Tibial nerve (tissue), 4 donors: ENCODE results near the gene LRP6.

ENCODE experiments used
- CTCF ChIP-seq, 5 experiments: fragments of 200-600 bp in 3 of 5; fragments of 450-650 bp in 2 of 5; sonication (generic) in 3 of 5; IDR thresholded peaks; one replicate each; pipeline ENCODE4 v1.5.1; 2016 to 2019; ENCODE audit warnings: antibody characterized with exemption in 5 of 5, mild to moderate bottlenecking in 3 of 5, moderate library complexity in 2 of 5
- EP300 ChIP-seq, 2 donors: sonication (generic); formaldehyde crosslinking; IDR thresholded peaks; one replicate each; pipeline ENCODE4 v1.6.1; 2017; ENCODE audit warnings: antibody characterized with exemption in 2 of 2, mild to moderate bottlenecking in 1 of 2
- POLR2A ChIP-seq, 2 donors: fragments of 450-650 bp; IDR thresholded peaks; one replicate each; pipeline ENCODE4 v1.6.1; 2017; ENCODE audit warnings: antibody characterized with exemption in 2 of 2, mild to moderate bottlenecking in 2 of 2, moderate library complexity in 2 of 2

GRCh38 chr12:12126551-12126950 is 140.3 kb downstream of the LRP6 start:
- TF ChIP-seq CTCF (IDR thresholded peaks at IDR 0.05) (no peak), POLR2A (IDR thresholded peaks at IDR 0.05) (no peak), EP300 (IDR thresholded peaks at IDR 0.05) (no peak)
